HG03025 (cell line): ENCODE measurements around the gene CLEC5A.
"Not testable (repeated sequence)": the region's sequence is repeated elsewhere in the genome, so short reads cannot be mapped to it uniquely, and the experiment has no call there.

Experiments
- ATAC-seq: cut with Tn5 transposase; IDR thresholded peaks from one replicate; pipeline ENCODE4 v1.9.1; 2021; ENCODE audit warnings: mild to moderate bottlenecking, moderate library complexity; ENCODE audit not compliant: unreplicated experiment, low FRiP score

The CLEC5A gene

DNA sequence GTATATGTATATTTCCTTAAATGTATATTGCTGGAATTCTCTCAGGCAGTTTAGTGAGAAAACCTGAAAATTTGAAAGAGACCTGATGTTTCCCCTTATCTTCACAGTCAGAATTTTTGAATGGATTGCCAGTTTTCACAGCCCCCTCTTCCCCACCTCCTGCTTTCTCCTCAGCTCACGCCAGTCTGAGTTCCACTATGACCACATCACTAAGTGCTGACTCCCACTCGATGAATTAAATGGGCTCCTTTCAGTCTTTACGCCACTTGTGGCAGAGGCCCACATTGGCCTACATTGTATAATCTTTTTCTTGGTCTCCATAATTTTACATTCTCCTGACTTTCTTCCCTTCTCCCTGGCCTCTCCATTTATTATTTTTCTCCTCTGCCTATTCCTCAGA, 3.1 kb upstream of the CLEC5A start:
- no peak for ATAC-seq

DNA sequence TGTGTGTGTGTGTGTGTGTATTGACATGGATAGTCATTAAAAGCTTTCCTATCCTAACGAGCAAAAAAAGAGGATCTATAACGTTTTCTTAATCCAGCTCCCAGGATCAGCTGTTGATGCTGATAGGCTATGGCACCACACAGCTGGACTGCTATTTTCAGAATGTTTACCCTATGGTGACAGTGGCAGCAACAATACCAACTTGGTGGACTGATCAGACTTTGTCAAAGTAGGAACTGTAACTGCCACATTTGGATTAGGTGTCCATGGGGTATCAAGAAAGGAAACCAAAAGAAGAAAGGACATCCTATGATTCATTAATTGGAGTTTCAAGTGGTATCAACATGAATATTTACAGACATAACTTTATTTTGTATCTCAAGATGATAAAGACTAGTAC, 2.7 kb upstream of the CLEC5A start:
- ATAC-seq, result no peak

DNA sequence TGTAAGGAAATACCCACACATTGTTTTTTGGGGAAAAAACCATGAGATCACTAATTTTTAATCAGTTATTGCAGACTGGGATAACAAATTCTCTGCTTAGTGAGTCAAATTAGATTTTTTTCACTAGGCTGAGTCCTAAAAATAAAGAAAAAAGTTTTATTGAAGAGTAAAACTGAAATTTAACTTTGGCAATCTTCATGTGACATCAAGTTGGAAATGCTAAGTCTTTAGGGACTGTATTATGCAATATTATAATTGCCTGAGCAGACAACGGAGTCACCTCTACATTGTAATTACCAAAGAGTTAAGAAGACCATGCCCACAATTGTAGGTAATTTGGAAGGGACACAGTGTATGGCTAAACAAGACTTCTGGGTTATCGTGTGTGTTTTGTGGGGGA, 2.2 kb upstream of the CLEC5A start:
- ATAC-seq, result no peak

DNA sequence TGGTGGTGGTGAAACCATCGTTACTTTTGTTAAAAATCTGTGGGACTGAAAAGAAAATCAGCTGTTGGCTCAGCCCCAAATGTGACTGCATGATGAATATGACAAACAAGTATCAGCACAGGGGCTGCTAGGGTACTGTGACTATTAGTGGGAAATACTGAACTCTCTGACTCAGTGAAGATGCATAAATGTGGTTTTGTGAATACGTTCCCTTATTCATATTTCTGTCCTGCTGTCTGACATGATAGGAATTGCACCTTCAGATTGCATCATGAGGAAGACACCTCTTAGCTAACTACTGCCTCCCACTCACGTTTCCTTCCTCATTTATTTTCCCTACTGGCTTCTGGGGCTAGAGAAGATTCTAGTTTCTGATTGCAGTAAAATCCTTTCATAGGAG, 1.4 kb downstream of the CLEC5A start:
- ATAC-seq, result no peak

DNA sequence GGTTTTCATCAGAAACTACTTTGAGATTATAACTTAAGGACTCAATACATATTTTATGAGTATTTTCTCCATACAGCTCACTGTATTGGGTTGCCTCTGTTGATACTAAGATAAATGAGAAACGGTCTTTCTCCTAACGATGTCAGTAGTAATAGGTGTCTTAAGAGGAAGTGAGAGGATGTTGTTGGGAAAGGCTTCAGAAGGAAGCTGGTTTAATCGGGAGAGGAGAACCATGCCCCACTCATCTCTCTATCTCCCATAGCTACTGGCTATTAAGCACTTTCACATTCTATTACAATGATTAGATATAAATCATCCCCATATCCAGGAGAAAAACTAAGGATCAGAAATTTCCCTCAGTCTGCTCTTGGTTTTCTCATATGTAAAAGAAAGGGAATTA, 2.0 kb downstream of the CLEC5A start:
- ATAC-seq, result no peak

DNA sequence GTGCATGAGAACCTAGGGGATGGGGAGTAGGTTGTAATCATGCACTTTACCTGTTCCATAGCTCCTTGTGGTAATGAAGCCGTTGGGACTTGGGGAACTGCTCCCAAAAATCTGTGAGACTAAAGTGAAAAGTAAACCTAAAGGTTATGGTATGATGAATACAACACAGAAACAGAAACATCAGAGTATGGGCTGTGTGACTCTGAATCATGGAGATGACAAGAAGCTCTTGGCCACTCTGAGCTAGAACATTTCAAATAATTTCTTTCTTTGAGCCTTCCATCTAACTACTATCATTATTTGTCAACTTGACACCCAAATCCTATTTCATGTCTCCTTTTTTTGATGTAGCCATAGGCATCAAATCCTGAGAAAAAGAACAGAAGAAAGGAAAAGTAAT, 2.9 kb downstream of the CLEC5A start:
- no peak for ATAC-seq

DNA sequence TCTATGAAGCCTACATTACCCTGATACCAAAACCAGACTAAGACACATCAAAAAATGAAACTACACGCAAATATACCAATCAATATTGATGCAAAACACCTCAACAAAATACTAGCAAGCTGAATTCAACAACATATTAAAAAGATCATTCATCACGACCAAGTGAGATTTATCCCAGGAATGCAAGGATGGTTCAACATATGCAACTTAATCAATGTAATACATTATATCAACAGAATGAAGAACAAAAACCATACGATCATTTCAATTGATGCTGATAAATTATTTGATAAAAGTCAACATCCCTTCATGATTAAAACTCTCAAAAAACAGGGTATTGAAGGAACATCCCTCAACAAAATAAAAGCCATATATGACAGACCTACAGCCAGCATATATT, 5.7 kb downstream of the CLEC5A start:
- ATAC-seq, result no peak

DNA sequence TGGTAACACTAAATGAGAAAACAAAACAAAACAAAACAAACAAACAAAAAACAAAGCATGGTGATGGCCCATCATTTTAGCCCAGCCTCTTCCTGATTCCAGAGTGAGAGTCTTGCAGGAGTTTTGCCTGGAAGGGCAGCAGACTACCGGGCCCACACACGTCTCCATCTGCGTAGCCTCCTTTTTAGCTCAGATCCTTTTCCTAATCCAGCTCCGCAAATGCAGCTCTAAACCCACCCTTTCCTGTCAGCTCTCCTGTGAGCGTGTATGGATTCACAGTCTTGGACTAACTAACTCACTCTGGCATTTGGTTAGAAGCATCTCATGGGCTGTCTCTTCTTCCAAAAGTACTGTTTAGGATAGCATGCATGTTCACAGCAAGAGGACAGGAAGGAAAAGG, 16.6 kb downstream of the CLEC5A start:
- ATAC-seq, result no peak

DNA sequence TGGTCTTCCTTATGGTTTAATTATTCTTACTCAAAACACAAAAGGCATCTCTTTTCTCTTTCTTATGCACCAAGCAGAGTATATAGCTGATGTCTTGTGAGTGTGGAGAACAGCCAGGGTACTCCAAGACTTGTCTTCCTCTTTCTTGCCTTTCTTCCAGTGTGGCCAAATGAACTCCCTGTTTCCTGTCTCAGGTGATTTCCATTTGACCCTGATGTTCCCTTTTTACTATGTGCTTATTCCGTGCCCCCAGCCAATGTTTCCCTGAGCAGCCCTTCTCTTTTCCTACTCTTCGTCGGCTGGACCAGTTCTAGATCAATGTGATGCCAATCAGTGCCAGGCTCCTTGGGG, 18.0 kb downstream of the CLEC5A start:
- ATAC-seq, result no peak

DNA sequence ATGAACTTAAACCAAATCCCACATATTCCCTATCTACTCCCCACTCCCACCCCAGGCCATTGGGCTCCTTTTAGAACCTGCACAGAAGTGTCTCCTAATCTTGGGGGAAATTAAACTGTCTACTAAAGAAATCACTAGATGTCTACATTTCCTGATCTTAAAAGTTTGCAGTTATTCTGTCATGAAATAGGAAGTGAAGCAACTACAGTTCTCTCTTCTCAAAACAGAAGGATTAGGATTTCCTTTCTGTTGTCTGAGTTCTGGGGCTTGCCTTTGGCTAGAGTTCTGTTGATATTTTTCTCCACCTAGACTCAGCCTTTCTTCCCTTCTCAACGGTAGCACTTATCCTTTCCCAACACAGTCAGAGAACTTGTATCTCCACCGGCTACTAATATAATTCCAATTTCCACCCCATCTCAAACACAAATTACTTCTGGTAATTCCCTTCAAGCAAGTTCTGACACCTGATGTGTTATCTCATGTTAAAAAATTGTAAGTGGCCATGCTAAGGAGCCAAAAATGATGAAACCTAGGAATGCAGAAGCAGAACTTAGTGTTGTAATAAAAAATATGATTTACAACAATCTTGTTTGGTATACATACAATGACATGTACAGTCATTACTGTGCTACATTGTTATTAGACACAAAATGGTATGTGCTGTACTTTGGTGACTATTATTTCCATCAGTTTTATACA, 18.5 kb downstream of the CLEC5A start:
- no peak for ATAC-seq

DNA sequence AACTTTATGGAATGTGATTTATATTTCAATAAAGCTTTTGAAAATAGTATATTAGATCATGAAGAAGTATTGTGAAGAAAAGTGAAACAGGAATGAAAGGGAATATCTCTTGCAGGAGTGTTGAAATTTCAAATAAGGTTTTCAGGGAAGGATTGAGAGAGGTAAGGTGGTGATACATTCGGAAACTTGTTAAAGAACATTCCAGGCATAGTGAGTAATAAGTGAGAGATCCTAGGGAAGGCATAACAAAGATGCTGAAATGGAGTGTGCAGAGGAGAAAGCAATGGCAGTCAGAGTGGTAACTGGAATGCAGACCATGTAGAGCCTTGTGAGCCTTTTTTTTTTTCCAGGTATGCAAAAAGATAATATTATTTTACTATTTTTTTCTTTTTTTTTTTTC, 26.5 kb downstream of the CLEC5A start:
- no peak for ATAC-seq

DNA sequence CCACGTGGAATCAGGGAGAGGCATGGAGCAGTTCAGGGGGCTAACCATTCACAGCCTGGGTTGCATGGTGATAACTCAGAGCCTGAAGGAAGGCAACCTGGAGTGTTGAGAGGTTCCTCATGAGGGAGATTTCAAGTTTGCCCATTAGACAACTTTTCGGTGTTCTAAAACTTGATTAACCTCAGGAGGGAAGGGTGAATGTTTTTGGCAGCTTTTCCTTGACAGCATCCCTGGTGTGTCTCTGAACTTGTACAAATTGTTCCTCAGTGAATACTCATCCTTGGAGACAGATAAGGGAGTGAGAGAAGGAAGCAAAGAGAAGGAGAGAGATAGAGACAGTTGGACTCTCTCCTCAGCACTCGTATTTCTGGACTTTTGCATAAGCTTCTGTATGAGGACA, 30.7 kb downstream of the CLEC5A start, which contains the start of gene OR9A4:
Gene OR9A4 (plus strand): TSS at position 301 of the 400 bp plus-strand sequence. CDS start 2,477 bp downstream, outside the sequence.
- no peak for ATAC-seq

DNA sequence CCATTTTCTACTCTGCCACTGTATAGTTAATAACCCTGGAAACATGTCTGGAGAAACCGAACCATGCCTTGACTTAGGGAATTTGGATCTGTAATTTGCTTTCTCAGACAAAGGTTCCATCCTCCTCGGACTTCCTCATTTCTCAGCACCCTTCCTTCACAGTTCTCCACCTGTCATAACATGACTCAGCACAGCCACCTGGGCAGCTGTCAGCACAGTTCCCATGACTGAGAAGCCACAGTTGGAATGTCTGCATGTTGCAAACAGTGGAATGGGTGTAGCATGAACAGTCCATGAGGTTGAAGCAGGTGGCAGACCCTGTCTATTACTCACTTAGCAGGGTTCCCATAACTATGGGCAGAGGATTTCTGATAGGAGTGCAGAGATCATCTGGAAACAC, 31.2 kb downstream of the CLEC5A start:
- ATAC-seq, result no peak

DNA sequence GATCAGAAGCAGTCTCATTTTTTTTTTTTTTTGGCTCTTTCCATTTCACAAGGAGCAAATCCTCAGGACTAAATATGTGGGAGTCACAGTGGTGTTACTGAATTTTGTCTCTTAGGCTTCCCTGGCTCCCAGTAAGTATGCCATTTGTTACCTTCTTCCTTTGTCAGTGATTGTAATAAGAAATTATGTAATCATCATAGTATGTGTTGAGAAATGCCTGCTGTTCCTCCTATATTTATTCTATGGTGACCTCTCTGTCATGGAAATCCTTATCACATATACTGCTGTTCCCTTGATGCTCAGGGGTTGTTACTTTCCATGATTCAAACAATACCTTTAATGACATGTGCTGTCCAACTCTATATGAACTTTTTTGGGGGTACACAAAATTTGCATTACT, 35.4 kb downstream of the CLEC5A start:
- no peak for ATAC-seq

DNA sequence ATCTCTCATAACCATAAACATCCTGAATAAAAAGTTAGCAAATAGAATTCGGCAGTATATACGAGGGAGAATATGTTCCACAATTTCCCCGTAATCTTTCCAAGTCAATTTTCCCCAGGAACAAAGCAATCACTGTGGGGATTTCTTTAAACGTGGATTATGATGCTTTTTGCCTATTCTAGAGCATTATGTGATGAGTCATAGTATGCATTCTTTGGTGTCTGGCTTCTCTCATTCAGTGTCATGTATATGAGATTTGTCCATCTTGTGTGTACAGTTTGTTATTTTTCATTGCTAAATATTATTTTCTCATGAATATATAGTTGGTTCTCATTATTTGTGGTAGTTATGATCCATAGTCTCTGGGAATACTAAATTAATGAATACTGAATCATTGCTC, 40.5 kb downstream of the CLEC5A start:
- no peak for ATAC-seq

DNA sequence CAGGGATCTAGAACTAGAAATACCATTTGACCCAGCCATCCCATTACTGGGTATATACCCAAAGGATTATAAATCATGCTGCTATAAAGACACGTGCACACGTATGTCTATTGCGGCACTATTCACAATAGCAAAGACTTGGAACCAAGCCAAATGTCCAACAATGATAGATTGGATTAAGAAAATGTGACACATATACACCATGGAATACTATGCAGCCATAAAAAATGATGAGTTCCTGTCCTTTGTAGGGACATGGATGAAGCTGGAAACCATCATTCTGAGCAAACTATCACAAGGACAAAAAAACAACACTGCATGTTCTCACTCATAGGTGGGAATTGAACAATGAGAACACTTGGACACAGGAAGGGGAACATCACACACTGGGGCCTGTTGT, 47.4 kb downstream of the CLEC5A start:
- ATAC-seq, result not testable (repeated sequence)

DNA sequence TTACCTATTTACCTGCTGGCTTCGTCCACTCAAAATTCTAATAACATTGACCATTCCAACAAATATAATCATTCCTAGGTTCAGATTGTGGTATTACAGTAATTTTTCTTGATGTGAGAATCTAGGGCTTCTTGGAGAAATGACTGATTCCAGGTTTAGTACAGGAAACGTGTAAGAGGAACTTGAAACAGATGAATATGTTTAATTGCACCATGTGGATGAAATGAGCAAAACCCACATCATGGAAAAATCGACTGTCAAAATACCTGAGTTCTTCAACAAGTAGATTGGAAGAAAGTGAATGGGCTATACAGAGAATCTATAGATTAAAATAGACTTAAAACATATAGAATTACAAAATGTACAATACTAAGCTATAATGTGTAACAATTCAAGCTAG, 55.4 kb downstream of the CLEC5A start:
- ATAC-seq, result no peak

DNA sequence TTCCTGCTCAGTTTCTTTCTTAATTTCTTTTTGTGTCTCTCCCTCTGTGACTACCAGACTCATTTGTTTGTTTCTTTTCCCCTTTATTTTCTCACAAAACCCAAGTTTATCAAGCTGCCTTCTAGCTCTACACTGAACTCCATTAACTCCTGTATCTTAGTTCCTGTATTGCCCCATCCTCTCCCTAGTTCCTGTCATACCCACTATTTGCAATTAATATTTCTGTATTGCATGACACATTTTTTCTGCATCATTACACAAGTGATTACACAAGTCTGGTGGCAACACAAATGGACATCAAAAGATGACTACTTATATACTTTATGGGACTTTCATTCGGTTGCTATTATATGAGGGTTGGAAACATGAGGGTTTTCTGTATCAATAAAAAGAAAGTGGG, 57.5 kb downstream of the CLEC5A start:
- no peak for ATAC-seq

DNA sequence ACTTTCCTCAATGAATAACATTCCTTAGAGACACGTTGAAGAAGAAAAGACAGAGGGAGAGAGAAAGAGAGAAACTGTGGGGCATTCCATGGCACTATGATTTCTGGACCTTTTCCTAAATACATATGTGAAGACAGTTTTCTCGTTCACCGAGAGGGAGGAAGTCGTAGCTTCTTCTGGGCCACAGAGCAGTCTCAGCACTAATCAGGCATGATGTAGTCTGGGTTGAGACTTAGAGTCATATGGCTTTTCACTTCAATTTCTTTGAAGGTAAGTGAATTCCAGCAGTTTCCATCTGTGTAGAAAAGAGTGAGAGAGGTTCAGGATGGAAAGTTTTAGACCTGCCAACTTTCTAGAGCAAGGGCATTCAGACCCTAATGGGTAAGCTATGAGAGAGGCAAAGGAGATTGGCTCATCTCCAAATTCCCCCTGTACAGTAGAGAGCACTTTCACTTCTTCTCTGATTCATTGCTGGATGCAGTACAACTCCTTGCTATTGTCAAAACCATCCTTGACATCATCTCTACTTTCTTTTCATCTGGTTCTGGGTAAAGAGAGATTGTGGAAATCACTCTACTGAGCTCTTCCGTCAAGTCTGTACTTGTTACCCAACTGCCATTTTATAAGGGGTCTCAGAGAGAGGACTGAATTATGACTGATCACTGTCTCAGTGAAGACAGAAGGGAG, 62.1 kb downstream of the CLEC5A start:
- no peak for ATAC-seq

DNA sequence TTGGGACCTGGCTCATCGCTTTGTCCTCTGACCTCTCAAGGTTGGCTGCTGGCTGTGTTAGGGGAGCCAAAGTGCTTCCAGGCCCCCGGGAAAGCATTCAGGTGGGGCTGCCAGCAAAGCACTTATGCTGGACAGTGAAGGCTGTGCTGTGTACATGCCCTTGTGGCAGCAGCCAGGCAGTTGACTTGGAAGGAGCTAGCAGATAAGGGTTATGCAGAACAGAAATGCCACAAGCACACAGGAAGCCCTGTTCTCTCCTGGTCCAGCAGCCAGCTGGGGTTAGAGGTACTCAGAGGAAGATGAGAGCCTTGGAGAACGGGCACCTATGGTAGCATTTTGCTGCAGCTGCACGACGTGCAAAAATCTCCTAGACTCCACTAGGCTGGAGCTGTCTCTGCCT, 65.8 kb downstream of the CLEC5A start:
- no peak for ATAC-seq

DNA sequence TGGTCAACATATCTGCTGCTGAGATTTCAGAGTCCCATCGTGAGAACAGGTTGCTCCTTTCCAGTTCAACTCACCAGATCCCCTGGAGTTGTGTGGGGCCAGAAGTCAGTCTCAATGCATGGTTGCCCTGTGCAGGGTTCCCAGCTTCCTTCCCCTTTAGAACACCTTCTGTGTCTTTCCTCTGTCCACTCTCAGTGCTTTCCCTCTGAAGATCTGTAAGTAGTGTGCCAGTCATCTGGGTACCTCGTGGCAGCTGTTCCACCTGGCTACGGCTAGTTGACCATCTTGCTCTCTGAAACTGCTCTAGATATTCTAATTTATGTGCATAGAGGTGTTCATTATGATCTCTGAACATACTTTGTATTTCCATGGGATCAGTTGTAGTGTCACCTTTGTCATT, 69.4 kb downstream of the CLEC5A start:
- no peak for ATAC-seq
